Activated CD4-positive, alpha-beta T cell treated with anti-CD3 and anti-CD28 coated beads, Interleukin-2, amount 50 U/mL, for 1 hour (primary cell): Measurements from ENCODE around the gene SPRR3.
"Not testable (repeated sequence)": the region's sequence is repeated elsewhere in the genome, so short reads cannot be mapped to it uniquely, and the experiment has no call there.

ENCODE experiments used
- DNase-seq: peaks from one replicate; pipeline ENCODE4 v3.0.0-alpha.2; 2020

SPRR3 gene

GRCh38 chr1:152986578-152986977 is 15.0 kb upstream of the SPRR3 start:
- DNase-seq, result no peak

- DNase-seq, result no peak
Measured at GRCh38 chr1:152993186-152993585, 8.4 kb upstream of the SPRR3 start.

- DNase-seq, result no peak
Measured at GRCh38 chr1:152995842-152996241, 5.7 kb upstream of the SPRR3 start.

- no peak for DNase-seq
Measured at GRCh38 chr1:152996633-152997400, 4.7 kb upstream of the SPRR3 start.

GRCh38 chr1:152997901-152998300 is 3.6 kb upstream of the SPRR3 start:
- no peak for DNase-seq

- DNase-seq, result no peak
Measured at GRCh38 chr1:152998476-152998875, 3.1 kb upstream of the SPRR3 start.

- DNase-seq, result no peak
Measured at GRCh38 chr1:152999818-153000217, 1.7 kb upstream of the SPRR3 start.

- DNase-seq, result no peak
Measured at GRCh38 chr1:153000294-153000693, 1.3 kb upstream of the SPRR3 start.

- DNase-seq, result not testable (repeated sequence)
Measured at GRCh38 chr1:153011235-153011758, 9.7 kb downstream of the SPRR3 start.

- not testable (repeated sequence) for DNase-seq
Measured at GRCh38 chr1:153021829-153022228, 20.3 kb downstream of the SPRR3 start.

- DNase-seq, result not testable (repeated sequence)
Measured at GRCh38 chr1:153022340-153022739, 20.8 kb downstream of the SPRR3 start.

GRCh38 chr1:153023109-153023508 is 21.6 kb downstream of the SPRR3 start:
- no peak for DNase-seq

- DNase-seq, result no peak
Measured at GRCh38 chr1:153024413-153024812, 22.9 kb downstream of the SPRR3 start.

- no peak for DNase-seq
Measured at GRCh38 chr1:153025797-153026196, 24.2 kb downstream of the SPRR3 start.

- DNase-seq, result no peak
Measured at GRCh38 chr1:153028766-153029165, 27.2 kb downstream of the SPRR3 start.

GRCh38 chr1:153030895-153031294 is 29.3 kb downstream of the SPRR3 start, which contains the start of gene SPRR1B:
SPRR1B (plus strand) TSS chr1:153031203; CDS start chr1:153032346, 1,143 bp downstream.
- no peak for DNase-seq

GRCh38 chr1:153032073-153032472 is 30.5 kb downstream of the SPRR3 start:
- no peak for DNase-seq

GRCh38 chr1:153032677-153033308 is 31.2 kb downstream of the SPRR3 start:
- DNase-seq, result no peak

- no peak for DNase-seq
Measured at GRCh38 chr1:153035211-153035610, 33.7 kb downstream of the SPRR3 start.

GRCh38 chr1:153040950-153041631 is 39.5 kb downstream of the SPRR3 start, which contains the start of gene SPRR2D:
SPRR2D (minus strand) TSS chr1:153041120; CDS start chr1:153040346, 774 bp downstream.
- no peak for DNase-seq

- no peak for DNase-seq
Measured at GRCh38 chr1:153049211-153049610, 47.7 kb downstream of the SPRR3 start.
